Lung (tissue), 12 donors: Measurements from ENCODE around the gene ZNF585A. TPM values are rescaled to one million over a fixed set of nuclear protein-coding genes. Genes with fewer than 3 reads are reported as not detected.

ENCODE experiments used
- ATAC-seq: fragments of 200-7000 bp; cut with Tn5 transposase; one replicate; pipeline ENCODE4 v1.9.1; 2020; ENCODE audit warnings: moderate number of reproducible peaks; ENCODE audit not compliant: insufficient read depth, low FRiP score
- DNase-seq, 3 donors: peaks; one replicate each; pipeline ENCODE4 v3.0.0-alpha.2; 2013 to 2017
- H3K27ac ChIP-seq, 2 donors: one replicate each; pipeline ENCODE4 v1.5.1; 2013; ENCODE audit warnings: mild to moderate bottlenecking in 2 of 2, moderate library complexity in 2 of 2, control low read depth in 1 of 2, inconsistent platforms in 1 of 2, low read depth in 1 of 2, low read length in 1 of 2
- H3K27me3 ChIP-seq, 3 donors: one replicate each; pipeline ENCODE4 v1.5.1; 2013; ENCODE audit warnings: low read length in 2 of 3; ENCODE audit not compliant: control insufficient read depth in 3 of 3, insufficient read depth in 3 of 3
- H3K36me3 ChIP-seq, 4 donors: one replicate each; pipeline ENCODE4 v1.5.1; 2013; ENCODE audit warnings: low read length in 4 of 4, mild to moderate bottlenecking in 1 of 4, moderate library complexity in 1 of 4; ENCODE audit not compliant: control insufficient read depth in 4 of 4, insufficient read depth in 4 of 4
- H3K4me1 ChIP-seq, 5 donors: one replicate each; pipeline ENCODE4 v1.5.1; 2013; ENCODE audit warnings: low read length in 5 of 5, mild to moderate bottlenecking in 2 of 5, moderate library complexity in 1 of 5; ENCODE audit not compliant: control insufficient read depth in 5 of 5, insufficient read depth in 5 of 5
- H3K4me3 ChIP-seq: one replicate; pipeline ENCODE4 v1.5.1; 2013; ENCODE audit warnings: mild to moderate bottlenecking, control low read depth, moderate library complexity
- H3K9ac ChIP-seq, 2 donors: one replicate each; pipeline ENCODE4 v1.5.1; 2013; ENCODE audit warnings: low read length in 2 of 2, control low read depth in 1 of 2; ENCODE audit not compliant: insufficient read depth in 1 of 2
- H3K9me3 ChIP-seq, 4 donors: one replicate each; pipeline ENCODE4 v1.5.1; 2013; ENCODE audit warnings: low read length in 3 of 4, mild to moderate bottlenecking in 1 of 4, moderate library complexity in 1 of 4; ENCODE audit not compliant: control insufficient read depth in 4 of 4, insufficient read depth in 3 of 4
- WGBS, 2 donors: extraction: QIAGEN DNeasy Blood & Tissue Kit; methylation state at CpG; one replicate each; pipeline ENCODE4 v1.1.7; 2013; 5-methylcytosine and 5-hydroxymethylcytosine counted together
- polyA plus RNA-seq, 2 donors: library from polyadenylated mRNA; stranded (reverse); fragments of 200-250 nt; gene quantifications; one replicate each; pipeline ENCODE4 v1.2.1, GENCODE V29; 2013
- total RNA-seq, 2 donors: library from RNA; depleted of rRNA in 1 of 2; stranded (reverse); fragments of >200 nt in 1 of 2; gene quantifications; one replicate each; pipeline ENCODE4 v1.2.1, GENCODE V29; 2014 to 2021
- TF ChIP-seq, protein P1 (sequence below): IDR thresholded peaks from 2 replicates; pipeline ENCODE4 v1.5.1; 2012; ENCODE audit warnings: mild to moderate bottlenecking; ENCODE audit errors: control extremely low read depth, extremely low read depth
- donor health status: control.
- donor health status: control.
- donor health status: Bipolar disorder and iron deficiency.
- donor health status: healthy.
- donor health status: DM: yes; HTN: yes; CAD: no.

The ZNF585A gene
- total and polyA plus RNA-seq, 4 donors: 8.5 to 17.2 (median 11.3) TPM

DNA sequence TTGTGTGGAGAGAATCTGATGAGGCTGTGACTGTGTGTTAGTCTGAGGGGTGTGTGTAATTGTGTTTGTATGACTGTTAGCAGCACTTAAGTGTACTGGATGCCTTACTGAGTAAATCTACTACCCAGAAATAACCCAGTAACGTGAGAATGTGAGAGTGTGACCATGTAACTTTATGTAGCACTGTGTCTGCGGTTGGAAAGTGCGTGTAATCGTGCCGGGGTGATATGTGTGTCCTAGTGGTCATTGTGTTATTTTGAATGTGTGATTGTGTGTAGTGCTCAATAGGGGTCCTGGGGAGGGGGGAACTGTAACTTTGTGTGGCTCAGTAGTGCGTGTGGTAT, 46.1 kb upstream of the ZNF585A start:
- 19 to 26% methylated on average over 6 of the region's 6 CpGs for WGBS, 2 donors

DNA sequence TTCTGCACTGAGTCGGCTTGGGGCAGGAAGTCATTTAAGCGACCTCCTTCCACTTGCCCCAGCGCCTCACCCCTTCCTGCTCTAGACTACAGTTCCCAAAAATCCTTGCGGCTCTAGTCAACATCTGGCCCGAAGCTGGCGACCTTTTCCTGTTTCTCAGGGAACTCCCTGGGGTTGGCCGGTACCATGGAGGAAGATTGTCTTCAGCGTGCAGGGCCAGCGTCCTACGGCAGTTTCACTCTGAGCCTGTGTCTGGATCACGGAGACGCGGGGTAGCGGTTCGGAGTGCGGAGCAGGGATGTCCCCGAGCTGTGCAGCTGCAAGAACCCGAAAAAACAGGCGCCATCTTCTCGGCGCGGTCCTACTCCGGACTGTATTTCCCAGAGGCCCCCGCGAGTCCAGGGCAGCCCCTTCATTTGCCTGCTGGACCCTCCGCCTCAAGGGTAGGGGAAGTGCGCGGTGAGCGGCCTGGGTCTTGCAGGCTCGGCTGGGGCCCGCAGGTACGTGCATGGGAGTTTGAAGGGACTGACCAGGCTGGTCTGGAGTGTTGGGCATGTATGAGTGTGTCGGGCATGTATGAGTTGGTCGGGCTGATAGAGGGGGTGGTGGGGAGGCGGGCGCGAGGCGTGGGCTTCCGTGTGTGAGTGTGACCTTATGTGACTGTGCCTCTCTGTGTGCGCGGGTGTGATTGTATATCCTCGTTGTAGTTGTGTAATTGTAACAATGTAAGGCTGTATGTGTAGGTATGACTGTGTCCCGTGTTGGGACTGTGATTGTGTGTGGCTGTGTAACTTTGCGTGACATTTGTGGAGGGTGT, 45.5 kb upstream of the ZNF585A start, which contains the start of gene ZNF383:
Gene ZNF383, plus strand, starts transcription at position 440 of the 817 bp plus-strand sequence. CDS start 12,240 bp downstream, outside the sequence.
- H3K36me3 ChIP-seq: peaks cover 2 to 5% (median 4%) of the 10 kb centered on the region in 4 donors
- DNase-seq: peak; percentile 93 to 97 (median 97)
- H3K9ac ChIP-seq: peak within 1 kb of the TSS; percentile 86 to 96
- H3K27me3 ChIP-seq: no peaks in the 10 kb centered on the region
- H3K4me1 ChIP-seq: peaks cover 0 to 7% (median 2%) of the 10 kb centered on the region in 5 donors
- H3K9me3 ChIP-seq: peaks cover 0 to 4% (median 0%) of the 10 kb centered on the region in 4 donors
- TF ChIP-seq, protein P1, sequence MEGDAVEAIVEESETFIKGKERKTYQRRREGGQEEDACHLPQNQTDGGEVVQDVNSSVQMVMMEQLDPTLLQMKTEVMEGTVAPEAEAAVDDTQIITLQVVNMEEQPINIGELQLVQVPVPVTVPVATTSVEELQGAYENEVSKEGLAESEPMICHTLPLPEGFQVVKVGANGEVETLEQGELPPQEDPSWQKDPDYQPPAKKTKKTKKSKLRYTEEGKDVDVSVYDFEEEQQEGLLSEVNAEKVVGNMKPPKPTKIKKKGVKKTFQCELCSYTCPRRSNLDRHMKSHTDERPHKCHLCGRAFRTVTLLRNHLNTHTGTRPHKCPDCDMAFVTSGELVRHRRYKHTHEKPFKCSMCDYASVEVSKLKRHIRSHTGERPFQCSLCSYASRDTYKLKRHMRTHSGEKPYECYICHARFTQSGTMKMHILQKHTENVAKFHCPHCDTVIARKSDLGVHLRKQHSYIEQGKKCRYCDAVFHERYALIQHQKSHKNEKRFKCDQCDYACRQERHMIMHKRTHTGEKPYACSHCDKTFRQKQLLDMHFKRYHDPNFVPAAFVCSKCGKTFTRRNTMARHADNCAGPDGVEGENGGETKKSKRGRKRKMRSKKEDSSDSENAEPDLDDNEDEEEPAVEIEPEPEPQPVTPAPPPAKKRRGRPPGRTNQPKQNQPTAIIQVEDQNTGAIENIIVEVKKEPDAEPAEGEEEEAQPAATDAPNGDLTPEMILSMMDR: no peak
- H3K27ac ChIP-seq: peak within 1 kb of the TSS; percentile 95 to 97
- ATAC-seq: peak; percentile 97
- peak within 1 kb of the TSS; percentile 95 for H3K4me3 ChIP-seq
- 1% methylated on average over 44 of the region's 44 CpGs for WGBS, 2 donors

More for the DNA sequence above, 46.1 kb upstream of the ZNF585A start:
- Histone ChIP-seq H3K27ac (peak overlapping the region; percentile 95 to 97), H3K36me3 (peaks cover 2 to 8% (median 4%) of the 10 kb centered on the region in 4 donors), H3K4me1 (peaks cover 0 to 7% (median 2%) of the 10 kb centered on the region in 5 donors), H3K4me3 (peak overlapping the region; percentile 95), H3K27me3 (no peaks in the 10 kb centered on the region), H3K9ac (peak overlapping the region; percentile 86 to 96), H3K9me3 (peaks cover 0 to 4% (median 0%) of the 10 kb centered on the region in 4 donors)
- ATAC-seq (no peak), DNase-seq (peak in 1 of 3 donors; percentile 49)
- TF ChIP-seq, protein P1: no peak

DNA sequence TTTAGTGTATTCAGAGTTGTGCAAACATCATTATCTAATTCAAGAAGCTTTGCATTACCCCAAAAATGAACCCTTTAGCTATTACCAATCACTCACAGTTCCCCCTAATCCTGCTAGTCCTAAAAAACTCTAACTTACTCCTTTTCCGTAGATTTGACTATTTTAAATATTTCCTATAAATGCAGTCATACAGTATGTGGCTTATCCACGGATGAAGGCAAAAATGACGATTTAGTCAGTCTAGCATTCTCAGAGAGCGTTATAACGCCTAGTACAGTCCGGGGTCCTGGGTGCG, 44.9 kb upstream of the ZNF585A start:
- no peak for ATAC-seq
- H3K9me3 ChIP-seq: peaks cover 0 to 4% (median 0%) of the 10 kb centered on the region in 4 donors
- H3K9ac ChIP-seq: peak overlapping the region in 1 of 2 donors; percentile 96
- no peaks in the 10 kb centered on the region for H3K27me3 ChIP-seq
- peaks cover under 1 to 5% (median 3%) of the 10 kb centered on the region in 4 donors for H3K36me3 ChIP-seq
- WGBS, 2 donors: 0 to 1% methylated on average over 7 of the region's 7 CpGs
- H3K4me1 ChIP-seq: peaks cover 0 to 7% (median 2%) of the 10 kb centered on the region in 5 donors
- TF ChIP-seq, protein P1: no peak
- DNase-seq: no peak
- peak overlapping the region; percentile 95 to 97 for H3K27ac ChIP-seq
- H3K4me3 ChIP-seq: peak overlapping the region; percentile 95
